OCI-LY7 (cell line): ENCODE results near the gene SH3PXD2A.

Experiments used
- CTCF ChIP-seq: fragments of 200-600 bp; sonication (generic); conservative IDR thresholded peaks from 2 replicates; pipeline ENCODE4 v1.5.1; 2014; ENCODE audit warnings: mild to moderate bottlenecking, antibody characterized with exemption, low read length, moderate library complexity, mixed read lengths
- EZH2phosphoT487 ChIP-seq: fragments of 200-600 bp; sonication (generic); IDR thresholded peaks from 2 replicates; pipeline ENCODE4 v1.6.1; 2018; ENCODE audit warnings: low read depth, borderline replicate concordance, mild to moderate bottlenecking, mixed run types, antibody characterized with exemption, low read length, moderate library complexity, mixed read lengths

GRCh38 chr10:103784089-103784488 is 71.3 kb downstream of the SH3PXD2A start:
- TF ChIP-seq CTCF (no peak), EZH2phosphoT487 (no peak)
